22Rv1 (cell line): ENCODE measurements around the gene NKX6-2.
"Not testable (repeated sequence)": the region's sequence is repeated elsewhere in the genome, so short reads cannot be mapped to it uniquely, and the experiment has no call there.

Experiments
- H3K27ac ChIP-seq: fragments of 450-650 bp; 2 replicates; pipeline ENCODE4 v1.5.1; 2017
- ZFX ChIP-seq: fragments of 450-650 bp; IDR thresholded peaks from 2 replicates; pipeline ENCODE4 v1.6.1; 2017; ENCODE audit warnings: antibody characterized with exemption, borderline replicate concordance
- TF ChIP-seq, protein P1 (sequence below): fragments of 450-650 bp; IDR thresholded peaks from 2 replicates; pipeline ENCODE4 v1.5.1; 2017; ENCODE audit warnings: mild to moderate bottlenecking

NKX6-2 gene

DNA sequence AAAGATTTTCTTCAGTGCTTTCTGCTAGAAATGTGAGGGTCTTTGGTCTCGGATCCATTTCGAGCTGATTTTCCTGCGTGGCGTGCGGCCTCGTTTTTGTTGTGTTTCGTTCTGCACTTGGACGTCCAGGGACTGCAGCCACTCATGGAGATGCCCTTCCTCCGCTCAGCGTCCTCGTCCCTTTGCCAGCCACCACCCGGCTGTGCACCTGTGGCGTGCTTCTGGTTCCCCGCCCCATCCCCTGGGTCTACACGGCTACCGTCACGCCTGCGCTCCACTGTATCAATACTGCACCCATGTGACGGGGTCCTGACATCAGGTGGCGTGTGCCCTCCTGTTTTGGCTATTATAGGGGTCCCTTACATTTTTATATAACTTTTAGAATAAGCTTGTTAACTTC lies 42.7 kb upstream of the NKX6-2 start:
- TF ChIP-seq, protein P1, sequence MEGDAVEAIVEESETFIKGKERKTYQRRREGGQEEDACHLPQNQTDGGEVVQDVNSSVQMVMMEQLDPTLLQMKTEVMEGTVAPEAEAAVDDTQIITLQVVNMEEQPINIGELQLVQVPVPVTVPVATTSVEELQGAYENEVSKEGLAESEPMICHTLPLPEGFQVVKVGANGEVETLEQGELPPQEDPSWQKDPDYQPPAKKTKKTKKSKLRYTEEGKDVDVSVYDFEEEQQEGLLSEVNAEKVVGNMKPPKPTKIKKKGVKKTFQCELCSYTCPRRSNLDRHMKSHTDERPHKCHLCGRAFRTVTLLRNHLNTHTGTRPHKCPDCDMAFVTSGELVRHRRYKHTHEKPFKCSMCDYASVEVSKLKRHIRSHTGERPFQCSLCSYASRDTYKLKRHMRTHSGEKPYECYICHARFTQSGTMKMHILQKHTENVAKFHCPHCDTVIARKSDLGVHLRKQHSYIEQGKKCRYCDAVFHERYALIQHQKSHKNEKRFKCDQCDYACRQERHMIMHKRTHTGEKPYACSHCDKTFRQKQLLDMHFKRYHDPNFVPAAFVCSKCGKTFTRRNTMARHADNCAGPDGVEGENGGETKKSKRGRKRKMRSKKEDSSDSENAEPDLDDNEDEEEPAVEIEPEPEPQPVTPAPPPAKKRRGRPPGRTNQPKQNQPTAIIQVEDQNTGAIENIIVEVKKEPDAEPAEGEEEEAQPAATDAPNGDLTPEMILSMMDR = no peak
- no peak for TF ChIP-seq ZFX
- H3K27ac ChIP-seq = no peak overlapping the region

DNA sequence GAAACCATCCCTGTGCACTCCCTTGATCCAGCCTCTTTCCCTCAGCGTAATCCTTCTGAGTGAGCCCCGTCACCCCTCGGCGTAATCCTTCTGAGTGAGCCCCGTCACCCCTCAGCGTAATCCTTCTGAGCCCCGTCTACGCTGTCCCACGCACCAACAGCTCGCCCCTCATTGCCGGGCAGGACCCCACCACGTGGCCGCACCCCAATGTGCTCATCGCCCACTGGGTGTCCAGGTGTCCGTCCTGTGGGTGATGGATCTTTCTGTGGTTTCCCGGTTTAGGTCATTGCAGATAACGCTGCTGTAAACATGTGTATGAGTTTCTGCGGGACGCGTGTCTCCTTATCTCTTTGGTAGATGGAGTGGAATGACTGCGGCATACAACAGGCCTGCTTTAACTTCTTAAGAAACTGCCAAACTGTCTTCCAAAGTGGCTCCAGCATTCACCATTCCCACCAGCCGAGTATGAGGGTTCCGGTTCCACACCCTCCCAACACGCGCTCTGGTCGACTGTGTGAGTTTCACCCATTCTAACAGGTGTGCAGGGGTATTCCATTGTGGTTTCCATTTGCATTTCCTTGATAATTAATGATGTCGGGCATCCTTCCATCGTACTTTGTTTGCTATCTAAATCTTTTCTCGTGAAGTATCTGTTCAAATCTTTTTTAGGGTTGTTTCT lies 42.1 kb upstream of the NKX6-2 start:
- no peak overlapping the region for H3K27ac ChIP-seq
- no peak for TF ChIP-seq ZFX
- TF ChIP-seq, protein P1 = no peak

DNA sequence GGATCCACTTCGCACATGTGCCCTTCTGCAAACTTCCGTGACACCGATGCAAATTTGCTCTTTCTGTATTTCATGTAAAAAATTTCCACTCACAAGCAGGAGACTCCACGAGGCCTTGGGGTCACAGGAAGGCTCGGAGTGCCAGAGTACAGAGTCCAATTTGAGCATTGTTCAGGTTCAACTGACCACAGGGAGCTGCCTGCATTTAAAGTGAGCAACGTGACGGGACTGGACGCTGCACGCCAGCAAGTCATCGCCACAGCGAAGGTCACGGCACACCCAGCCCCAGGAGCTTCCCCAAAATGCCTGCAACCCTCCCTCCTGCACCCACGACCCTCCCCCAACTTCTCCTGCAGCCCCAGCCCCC lies 41.5 kb upstream of the NKX6-2 start:
- no peak overlapping the region for H3K27ac ChIP-seq
- TF ChIP-seq ZFX = no peak
- TF ChIP-seq, protein P1 = no peak

DNA sequence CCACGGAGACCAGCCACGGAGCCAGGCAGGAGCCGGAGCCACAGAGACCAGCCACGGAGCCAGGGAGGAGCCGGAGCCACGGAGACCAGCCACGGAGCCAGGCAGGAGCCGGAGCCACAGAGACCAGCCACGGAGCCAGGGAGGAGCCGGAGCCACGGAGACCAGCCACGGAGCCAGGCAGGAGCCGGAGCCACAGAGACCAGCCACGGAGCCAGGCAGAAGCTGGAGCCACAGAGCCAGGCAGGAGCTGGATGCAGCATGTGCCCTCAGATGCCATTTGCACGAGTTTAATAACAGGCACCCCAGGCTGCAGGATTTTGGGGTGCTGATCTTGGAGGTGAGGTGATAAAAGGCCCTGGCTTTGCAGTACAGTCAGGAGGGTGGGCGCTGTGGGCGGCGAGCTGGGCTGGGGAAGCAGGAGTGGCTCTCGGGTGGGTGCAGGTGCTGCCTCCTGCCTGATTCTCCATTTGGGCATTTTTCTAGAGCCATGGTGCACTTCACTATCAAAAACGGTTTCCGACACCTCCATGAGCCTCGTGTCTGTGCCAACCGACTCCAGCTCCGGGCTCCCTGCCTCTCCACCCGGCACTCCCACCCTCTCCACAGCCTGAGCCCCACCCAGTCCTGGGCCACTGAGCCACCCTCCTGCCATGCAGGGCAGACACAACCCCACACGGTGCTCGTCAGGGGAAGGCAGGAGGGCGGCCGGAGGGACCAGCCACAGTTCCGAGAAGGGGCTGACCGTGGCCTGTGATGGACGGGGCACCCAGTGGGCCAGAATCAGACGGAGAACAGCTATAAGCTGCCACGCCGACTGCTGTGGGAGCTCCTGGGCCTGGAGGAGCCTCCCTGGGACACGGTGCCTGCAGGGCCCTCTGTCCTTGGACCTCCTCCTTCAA lies 40.8 kb upstream of the NKX6-2 start:
- no peak overlapping the region for H3K27ac ChIP-seq
- TF ChIP-seq ZFX = no peak
- TF ChIP-seq, protein P1 = no peak

DNA sequence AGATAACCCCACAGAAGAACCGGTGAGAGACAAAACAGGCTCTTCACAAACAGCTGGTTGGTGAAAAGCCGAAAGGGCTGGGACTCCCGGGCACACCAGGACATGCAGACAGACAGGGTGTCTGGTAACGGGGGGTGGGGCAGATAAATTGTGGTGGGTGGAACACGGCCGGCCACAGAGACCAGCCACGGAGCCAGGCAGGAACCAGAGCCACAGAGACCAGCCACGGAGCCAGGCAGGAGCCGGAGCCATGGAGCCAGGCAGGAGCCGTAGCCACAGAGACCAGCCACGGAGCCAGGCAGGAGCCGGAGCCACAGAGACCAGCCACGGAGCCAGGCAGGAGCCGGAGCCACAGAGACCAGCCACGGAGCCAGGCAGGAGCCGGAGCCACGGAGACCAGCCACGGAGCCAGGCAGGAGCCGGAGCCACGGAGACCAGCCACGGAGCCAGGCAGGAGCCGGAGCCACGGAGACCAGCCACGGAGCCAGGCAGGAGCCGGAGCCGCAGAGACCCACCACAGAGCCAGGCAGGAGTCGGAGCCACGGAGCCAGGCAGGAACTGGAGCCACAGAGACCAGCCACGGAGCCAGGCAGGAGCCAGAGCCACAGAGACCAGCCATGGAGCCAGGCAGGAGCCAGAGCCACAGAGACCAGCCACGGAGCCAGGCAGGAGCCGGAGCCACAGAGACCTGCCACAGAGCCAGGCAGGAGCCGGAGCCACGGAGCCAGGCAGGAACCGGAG lies 40.0 kb upstream of the NKX6-2 start:
- H3K27ac ChIP-seq = not testable (repeated sequence)

DNA sequence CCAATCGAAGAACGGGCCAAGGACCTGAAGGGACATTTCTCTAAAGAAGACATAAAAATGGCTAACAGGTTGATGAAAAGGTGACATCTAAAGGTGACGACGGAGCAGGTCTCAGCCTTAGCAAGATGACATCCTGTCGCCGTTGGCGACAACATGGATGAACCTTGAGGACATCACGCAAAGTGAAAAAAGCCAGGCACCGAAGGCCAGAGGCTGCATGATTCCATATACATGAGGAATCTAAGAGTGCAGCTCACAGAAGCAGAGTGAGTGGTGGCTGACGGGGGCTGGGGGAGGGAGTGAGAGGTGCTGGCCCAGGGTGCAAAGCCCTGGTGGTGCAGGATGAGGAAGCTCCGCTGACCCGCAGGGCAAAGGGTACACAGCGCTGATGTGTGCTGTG lies 34.1 kb upstream of the NKX6-2 start:
- TF ChIP-seq ZFX = no peak
- TF ChIP-seq, protein P1 = no peak
- H3K27ac ChIP-seq = no peak overlapping the region

DNA sequence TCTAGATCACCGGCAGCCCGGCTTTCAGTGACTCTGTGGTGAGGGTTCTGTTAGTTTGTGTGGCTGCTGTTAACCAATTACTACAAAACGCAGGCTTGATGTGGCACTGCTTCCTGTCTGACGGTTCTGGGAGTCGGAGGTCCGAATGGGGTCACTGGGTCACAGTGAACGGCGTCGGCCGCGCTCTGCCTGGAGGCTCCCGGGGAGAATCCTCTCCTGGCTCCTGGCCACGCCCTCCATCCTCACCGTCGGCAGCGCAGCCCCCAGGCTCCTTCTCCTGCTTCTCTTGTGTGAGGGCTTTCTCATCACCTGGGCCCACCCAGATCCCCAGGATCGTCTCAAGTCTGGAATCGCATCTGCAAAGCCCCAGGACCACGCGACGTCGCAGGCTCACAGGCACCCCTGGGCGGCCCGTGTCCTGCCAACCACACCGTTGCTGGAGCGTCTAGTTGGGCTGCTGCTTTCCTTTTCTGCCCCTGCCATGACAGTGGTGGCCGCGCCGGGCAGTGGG lies 31.8 kb upstream of the NKX6-2 start:
- H3K27ac ChIP-seq = no peak overlapping the region
- TF ChIP-seq, protein P1 = no peak
- TF ChIP-seq ZFX = no peak
